NCI-H774 (cell line): ENCODE results near the gene UPF1.

Source experiments
- DNase-seq: peaks from one replicate; lab custom pipeline; 2025; lab: John Stamatoyannopoulos, UW

Gene UPF1

GRCh38 chr19:18857223-18857622 lies 25.5 kb downstream of the UPF1 start:
- no peak for DNase-seq

DNA sequence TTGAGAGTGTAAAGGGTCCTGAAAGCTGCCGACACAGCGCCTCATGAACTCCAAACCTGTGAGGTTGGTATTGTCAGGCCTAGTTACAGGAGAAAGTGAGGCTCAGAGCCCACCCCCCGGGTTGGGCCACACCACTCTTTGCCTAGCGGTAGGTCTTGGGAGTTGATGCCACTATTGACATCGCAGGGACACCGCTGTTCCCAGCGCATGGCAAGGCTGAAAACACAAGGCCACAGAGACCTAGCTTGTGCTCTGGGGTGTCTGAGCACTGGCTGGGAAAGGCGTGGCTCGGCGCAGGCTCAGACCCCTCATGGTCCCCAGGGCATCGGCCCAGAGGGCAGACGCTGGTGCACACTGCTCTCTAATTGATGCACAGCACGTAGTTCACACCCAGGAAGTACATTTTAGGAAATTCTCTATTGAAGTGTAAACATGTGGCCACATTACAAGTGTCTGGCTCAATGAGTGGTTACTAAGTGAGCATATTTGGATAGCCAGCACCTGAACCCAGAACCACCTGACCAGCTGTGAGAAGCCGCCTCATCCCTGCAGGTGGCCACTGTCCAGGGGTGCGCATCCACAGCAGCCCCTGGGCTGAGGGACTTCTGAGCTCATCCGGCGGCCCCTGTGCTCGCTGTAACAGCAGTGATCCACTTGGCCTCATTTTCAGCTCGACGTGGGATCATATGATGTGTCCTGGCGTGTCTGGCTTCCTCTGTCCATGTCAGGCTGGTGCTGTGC lies 27.3 kb downstream of the UPF1 start:
- DNase-seq = no peak

DNA sequence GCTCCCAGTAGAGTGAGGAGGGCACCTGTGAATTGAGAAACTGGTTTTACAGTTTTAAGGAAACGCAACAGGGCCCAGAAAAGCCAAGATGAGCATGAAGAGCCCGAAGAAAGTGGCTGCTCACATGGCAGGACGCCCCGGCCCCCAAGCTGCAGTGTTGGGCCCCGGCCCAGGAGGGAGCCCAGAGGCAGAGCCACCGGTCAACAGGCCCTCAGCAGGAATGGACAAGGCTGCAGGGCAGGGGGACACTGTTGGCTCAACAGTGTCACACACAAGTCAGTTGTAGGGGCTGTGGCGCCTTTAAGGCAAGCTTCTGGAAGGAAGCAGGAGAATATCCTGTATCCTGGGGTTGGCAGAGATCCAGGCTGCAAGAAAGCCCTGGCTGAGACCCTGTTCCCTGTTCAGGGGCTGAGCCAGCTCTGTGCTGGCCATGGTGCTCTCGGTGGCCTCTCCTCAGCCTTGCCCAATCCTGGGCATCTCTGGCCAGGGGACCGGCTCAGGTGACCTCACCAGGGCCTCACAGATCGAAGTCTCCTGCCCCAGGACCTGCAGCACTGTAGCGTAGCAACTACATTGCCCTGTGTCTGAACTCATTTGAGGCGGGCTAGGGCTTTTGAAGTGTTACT lies 28.0 kb downstream of the UPF1 start:
- no peak for DNase-seq

DNA sequence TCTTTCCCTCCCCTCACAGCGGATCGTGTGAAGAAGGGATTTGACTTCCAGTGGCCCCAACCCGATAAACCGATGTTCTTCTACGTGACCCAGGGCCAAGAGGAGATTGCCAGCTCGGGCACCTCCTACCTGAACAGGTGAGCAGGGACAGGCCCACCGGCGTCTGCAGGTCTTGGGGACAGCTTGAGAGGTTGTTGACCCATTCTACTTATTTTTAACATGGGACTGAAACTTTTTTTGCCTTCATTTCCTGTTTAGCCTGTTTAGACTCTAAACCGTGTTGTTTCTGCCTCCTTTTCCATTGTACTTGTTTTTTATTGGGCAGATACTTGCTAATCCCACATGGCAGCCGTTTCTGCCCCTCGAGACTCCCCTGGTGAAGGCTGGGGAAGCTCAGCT lies 28.5 kb downstream of the UPF1 start:
- DNase-seq = no peak

DNA sequence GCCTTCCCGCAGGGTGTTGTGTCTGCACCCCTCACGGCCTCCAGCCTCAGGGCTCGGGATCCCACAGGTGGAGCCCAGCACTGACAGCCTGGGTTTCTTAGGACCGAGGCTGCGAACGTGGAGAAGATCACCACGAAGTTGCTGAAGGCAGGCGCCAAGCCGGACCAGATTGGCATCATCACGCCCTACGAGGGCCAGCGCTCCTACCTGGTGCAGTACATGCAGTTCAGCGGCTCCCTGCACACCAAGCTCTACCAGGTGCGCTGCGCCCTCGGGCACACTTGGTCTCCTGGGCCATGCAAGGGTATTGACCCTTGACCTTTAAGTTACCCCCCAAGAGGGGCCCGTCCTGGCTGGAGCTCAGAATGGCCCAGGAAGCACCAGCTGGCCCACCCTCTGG lies 29.0 kb downstream of the UPF1 start:
- no peak for DNase-seq

- DNase-seq = no peak
Observed at GRCh38 chr19:18861235-18861634, 29.5 kb downstream of the UPF1 start.

GRCh38 chr19:18861917-18862316 lies 30.2 kb downstream of the UPF1 start:
- no peak for DNase-seq

DNA sequence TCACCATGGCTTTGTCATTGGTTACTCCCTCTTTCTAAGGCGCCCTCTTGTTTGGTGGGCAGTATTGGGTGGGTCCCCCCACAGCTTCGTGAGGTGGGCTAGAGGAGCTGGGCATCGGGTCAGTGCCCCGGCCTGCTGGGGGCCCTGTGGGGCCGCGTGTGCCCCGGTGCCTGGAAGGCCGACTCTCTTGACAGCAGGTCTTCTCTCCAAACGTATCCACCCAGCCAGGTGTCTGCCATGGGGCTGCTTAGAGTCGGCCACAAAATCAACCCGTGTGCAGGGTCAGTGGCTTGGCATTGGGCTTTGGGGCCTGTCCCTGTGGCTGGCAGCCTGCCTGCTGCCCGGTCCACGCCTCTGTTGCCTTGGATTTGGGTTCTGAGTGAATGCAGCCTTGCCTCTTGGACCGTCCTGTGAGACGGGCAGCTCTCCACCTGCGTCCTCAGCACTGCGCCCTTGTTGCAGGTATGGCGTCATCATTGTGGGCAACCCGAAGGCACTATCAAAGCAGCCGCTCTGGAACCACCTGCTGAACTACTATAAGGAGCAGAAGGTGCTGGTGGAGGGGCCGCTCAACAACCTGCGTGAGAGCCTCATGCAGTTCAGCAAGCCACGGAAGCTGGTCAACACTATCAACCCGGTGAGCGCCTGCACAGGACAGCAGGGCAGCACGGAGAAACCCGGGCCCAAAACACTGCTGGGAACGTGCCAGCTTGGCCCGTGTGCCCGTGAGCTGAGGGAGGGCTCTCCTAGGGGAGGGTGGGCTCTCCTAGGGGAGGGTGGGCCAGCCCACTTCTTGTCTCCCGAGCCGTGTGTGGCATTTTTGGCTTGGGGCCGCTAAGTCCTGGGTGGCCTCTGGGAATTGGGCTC lies 31.4 kb downstream of the UPF1 start:
- no peak for DNase-seq

DNA sequence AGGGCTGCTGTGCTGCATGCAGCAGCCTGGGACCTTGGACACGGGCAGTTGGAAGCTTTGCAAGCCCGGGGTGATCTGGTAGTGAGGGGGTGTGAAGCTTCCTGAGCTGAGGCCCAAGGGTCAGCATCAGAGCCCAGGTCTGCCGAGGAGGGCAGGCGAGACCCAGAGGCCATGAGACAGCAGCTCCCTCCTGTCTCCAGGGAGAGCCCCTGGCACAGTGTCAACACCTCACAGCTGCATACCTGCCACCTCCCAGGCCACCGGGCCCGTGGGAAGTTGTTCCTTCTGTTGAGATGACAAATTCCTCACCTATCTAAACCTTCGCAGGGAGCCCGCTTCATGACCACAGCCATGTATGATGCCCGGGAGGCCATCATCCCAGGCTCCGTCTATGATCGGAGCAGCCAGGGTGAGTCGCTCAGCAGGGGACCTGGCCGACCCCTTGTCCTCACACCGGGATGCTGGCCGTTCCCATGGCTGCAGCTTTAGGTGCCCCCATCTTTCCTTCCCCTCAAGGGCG lies 32.1 kb downstream of the UPF1 start:
- no peak for DNase-seq

- DNase-seq = no peak
Observed at GRCh38 chr19:18865106-18865972, 33.6 kb downstream of the UPF1 start.

GRCh38 chr19:18865973-18866799 lies 34.4 kb downstream of the UPF1 start:
- no peak for DNase-seq

DNA sequence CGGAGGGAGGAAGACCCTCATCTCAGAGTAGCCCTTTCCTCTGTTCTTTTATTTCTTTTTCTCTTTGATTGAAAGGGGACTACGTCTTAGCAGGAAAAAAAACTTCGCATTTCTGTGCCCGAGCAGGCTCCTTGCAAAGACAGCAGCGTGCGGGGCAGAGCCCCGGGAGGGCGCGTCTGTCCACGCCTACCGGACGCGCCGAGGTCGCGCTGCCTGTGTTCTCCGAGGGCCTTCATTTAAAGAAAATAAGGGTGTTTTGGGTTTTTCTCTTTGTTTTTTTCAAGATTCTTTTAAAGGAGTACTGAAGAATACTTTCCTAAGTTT lies 35.0 kb downstream of the UPF1 start:
- DNase-seq = no peak

DNA sequence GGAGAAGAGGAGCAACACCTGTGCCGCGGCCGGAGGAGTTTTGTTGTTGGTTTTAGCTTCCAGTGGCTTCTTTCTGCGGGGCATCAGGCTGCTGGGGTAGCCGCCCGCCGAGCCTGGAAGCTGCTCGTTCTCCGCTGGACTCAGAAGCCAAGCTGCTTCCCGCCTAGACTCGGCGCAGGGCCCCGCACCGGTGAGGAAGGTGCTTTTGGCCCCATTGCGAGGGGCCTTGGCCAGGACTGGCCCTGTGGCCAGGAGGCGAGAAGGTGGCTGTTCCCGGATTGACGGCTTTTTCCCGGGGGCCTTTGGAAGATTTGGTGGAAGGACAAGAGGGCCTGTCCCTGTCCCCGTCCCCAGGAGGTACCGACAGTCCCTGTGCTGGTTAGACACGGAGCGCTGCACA lies 35.4 kb downstream of the UPF1 start:
- DNase-seq = no peak

DNA sequence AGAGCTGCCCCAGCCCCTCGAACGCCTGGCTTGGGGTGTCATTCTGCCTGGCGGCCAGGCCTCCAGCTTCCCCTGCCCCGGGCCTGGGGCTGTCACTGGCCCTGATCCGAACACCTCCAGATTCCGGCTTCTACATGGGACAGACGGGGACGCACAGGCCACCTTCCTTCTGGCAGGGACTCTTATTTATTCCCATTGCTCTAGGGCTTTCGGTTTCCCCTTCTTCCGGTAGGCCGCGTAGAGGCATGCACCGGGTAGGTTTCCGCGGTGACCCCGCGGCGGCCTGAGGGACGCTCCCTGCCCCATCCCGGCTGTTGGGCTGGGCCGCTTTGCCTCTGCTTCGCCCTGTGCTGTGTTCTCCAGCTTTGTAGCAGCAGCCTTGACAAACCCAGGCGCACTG lies 36.0 kb downstream of the UPF1 start:
- no peak for DNase-seq

DNA sequence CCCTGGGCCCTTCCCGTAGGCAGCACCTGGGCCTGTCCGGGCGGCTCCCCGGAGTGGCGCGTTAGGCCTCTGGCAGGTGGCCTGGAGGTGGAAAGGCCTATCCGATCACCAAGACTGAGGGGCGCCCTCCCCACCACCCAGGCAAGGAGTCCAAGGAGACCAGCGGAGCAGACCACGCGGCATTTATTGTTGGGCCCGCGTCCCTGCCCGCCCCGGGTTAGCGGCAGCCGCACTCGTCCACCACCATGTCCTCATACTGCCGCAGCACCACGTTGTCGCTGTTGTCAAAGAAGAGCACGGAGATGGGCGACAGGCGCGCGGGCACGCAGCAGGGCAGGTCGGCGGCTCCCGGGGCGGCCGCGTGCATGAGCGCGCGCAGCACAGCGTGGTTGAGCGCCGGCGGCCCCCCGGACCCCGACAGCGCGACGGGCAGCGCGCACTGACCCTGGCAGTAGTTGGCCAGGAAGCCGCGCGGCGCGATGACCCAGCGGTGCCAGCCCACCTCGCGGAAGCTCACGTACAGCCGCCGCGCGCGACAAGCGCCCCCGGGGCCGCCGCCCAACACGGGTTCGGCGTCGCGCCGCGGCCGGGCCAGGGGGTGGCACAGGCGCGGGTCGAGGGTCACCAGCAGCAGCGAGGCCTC lies 36.7 kb downstream of the UPF1 start:
- DNase-seq = no peak

DNA sequence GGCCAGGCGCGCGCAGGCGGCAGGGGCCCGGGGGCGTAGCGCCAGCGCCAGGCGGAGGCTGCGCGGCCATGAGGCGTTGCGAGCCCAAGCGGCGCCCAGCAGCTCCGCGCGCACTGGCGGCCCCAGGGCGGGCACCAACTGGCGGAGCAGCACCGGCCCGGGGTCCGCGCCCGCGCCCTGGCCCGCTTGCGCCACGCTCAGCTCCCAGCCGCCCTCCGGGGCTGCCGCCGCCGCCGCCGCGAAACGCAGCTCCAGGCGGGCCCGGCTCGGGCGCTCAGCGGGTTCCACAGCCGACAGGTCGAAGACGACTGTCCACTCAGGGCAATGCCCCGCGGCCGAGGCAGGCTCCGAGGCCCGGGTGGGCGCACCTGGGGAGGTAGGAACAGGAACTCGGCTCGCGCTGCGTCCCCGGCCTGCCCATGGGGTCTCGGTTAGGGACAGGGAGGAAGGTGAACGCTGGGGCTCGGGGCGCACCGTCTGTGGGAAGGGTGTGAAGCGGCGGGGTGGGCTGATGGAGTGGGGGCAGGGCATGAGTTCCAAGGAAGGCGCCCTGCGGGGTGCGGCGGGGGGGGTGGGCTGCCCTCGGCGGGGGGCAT lies 37.4 kb downstream of the UPF1 start:
- DNase-seq = no peak

DNA sequence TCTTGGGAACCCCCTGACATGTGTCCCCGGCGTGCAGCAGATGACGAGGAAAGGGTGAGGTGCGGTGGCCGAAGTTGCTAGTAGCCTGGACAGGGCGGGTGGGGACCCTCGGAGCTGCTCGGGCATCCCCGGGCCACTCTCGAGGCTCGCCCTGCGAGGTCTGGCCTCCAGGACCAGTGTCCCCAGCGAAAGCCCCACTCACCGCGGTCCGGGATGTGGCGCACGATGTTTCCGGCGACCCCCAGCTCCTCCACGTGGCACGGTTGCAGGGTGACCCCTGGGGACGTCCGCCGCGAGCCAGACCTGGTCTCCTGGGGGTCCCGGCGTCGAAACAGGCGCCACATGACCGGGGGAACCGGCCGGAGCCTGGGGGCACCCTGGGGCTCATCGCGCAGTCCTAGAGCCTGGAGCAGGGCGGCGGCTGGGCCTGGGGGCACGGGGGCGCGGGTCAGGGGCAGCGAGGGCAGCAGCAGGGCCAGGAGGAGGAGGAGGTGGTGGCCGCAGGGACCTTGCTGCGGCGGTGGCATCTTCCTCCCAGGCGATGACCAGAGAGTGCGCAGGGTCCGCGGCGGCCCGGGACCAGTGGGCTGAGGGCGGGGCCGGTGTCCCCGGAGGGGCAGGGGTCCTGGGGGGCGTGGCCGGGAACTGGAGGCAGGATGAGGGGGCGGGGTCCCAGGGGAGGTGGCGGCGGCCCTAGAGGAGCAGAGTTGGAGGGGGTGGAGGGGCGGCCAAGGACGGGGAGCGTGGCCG lies 38.2 kb downstream of the UPF1 start:
- no peak for DNase-seq

GRCh38 chr19:18870531-18871172 lies 38.9 kb downstream of the UPF1 start:
- no peak for DNase-seq

DNA sequence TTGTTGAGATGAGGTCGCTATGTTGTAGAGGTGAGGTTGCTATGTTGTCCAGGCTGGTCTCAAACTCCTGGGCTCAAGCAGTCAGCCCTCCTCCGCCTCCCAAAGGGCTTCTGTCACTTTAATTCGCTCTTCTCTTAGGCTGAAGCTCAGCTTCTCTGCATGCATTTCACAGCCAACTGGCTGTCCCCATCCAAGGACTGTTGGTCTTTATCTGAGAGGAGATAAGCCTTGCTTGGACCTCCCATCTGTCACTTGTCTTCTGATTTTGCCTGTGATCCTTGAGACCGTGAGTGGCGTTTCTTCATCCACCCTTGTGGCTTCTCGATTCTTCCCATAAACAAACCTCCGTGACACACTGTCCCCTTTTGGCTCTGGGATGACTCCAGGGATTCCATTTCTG lies 39.8 kb downstream of the UPF1 start:
- DNase-seq = no peak
